ENCODE data around the gene TMCC1.

DNA sequence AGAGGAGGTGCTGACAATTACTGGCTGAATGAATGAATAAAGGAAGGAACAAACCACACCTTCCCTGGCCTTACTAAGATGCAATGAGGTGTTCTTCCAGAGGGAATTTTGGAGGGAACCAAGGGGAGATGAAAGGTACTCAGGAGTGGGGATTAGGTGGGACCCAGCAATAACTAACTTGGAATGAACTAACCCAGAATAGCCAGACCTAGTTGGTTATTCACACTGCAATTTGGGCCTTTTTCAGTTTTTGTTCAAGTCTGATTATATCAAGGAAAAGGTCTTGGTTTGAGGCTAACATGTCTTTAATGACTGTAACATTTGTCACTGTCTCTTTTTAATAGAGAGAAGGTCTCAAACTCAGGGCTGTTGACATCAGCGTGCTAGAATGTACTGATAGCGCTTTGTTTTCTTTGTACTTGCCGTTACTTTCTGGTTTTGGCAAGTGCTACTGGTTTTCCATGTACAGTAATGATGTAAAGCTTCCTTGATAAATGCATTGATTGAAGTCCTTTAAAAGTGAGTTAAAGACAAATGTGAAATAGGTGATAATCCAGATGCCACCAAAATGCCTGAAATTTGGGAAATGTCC lies 283.8 kb downstream of the TMCC1 start:
- TF ChIP-seq, protein P1, sequence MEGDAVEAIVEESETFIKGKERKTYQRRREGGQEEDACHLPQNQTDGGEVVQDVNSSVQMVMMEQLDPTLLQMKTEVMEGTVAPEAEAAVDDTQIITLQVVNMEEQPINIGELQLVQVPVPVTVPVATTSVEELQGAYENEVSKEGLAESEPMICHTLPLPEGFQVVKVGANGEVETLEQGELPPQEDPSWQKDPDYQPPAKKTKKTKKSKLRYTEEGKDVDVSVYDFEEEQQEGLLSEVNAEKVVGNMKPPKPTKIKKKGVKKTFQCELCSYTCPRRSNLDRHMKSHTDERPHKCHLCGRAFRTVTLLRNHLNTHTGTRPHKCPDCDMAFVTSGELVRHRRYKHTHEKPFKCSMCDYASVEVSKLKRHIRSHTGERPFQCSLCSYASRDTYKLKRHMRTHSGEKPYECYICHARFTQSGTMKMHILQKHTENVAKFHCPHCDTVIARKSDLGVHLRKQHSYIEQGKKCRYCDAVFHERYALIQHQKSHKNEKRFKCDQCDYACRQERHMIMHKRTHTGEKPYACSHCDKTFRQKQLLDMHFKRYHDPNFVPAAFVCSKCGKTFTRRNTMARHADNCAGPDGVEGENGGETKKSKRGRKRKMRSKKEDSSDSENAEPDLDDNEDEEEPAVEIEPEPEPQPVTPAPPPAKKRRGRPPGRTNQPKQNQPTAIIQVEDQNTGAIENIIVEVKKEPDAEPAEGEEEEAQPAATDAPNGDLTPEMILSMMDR (IDR thresholded peaks at IDR 0.05) = no peak
- no peak for TF ChIP-seq EP300 (IDR thresholded peaks at IDR 0.05; ENCODE audit: low read depth)
- no peak for TF ChIP-seq POLR2AphosphoS5 (IDR thresholded peaks at IDR 0.05)
- TF ChIP-seq POLR2A (IDR thresholded peaks at IDR 0.05) = no peak

Measured in transverse colon (tissue), 4 donors.